NCI-H146 (cell line): ENCODE data around the gene ZMYM4.
"Not testable (repeated sequence)": the region's sequence is repeated elsewhere in the genome, so short reads cannot be mapped to it uniquely, and the experiment has no call there.

Experiments used
- DNase-seq: peaks from one replicate; lab custom pipeline; 2025; lab: John Stamatoyannopoulos, UW

ZMYM4 gene

DNA sequence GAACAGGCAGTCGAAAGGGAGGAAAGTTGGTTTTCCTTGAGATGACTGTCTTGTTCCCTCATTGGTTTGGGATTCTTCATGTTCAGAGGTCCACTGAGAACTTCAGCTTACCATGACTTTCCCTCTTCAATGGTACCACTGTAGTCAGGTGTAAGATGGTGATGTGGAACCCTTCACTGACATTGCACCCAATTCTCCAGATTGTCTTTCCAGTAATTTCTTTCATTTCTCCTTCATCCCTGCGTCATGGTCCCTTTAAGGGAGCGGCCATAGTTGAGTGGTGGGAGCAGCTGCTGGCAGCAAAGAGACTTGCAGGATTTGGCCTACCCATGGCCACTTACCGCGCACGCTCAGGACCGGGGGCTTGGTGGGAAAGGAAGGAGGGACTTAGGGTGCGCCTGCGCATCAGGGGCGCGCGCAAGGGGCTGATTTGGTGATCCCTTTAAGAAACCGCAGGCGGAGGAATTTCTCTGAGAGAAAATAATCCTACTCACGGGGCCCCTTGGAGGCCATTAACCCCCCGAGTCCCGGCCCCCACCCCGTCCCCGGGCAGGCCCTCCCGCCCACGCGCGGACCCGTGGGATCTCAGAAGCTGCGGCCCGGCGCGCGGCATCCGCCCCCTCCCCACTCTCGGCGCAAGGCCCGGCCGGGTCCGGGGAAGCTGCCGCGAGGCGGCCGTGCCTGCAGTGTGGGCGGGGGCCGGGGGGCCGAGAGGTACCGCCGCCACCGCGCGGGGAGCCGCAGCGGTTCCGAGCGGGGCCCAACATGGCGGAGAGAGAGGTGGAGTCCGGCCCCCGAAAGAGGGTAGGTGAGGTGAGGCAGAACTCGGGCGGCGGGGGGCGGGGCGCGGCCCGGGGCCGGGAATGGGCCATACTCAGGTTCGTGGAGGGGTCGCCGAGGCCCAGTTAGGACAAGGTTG is at the start of gene ZMYM4:
Gene ZMYM4 (plus strand): TSS at position 428 of the 919 bp plus-strand sequence. CDS start 338 bp downstream, at position 766.
- peak; percentile 95 for DNase-seq

DNA sequence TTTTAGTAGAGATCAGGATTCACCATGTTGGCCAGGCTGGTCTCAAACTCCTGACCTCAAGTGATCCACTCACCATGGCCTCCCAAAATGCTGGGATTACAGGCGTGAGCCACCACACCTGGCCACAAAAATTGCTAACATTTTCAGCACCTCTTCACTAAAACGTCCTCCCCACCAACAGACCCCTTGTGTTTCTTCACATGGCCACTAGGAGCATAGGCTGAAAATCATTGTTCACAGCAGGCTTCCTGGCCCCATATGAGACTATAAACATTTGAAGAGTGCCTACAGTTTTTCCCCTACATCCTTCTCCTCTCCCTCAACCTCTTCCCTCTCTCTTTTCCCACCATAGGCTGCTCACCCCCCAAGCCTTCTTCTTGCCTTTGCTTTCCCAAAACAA is 47.5 kb upstream of the ZMYM4 start:
- peak; percentile 2 for DNase-seq

DNA sequence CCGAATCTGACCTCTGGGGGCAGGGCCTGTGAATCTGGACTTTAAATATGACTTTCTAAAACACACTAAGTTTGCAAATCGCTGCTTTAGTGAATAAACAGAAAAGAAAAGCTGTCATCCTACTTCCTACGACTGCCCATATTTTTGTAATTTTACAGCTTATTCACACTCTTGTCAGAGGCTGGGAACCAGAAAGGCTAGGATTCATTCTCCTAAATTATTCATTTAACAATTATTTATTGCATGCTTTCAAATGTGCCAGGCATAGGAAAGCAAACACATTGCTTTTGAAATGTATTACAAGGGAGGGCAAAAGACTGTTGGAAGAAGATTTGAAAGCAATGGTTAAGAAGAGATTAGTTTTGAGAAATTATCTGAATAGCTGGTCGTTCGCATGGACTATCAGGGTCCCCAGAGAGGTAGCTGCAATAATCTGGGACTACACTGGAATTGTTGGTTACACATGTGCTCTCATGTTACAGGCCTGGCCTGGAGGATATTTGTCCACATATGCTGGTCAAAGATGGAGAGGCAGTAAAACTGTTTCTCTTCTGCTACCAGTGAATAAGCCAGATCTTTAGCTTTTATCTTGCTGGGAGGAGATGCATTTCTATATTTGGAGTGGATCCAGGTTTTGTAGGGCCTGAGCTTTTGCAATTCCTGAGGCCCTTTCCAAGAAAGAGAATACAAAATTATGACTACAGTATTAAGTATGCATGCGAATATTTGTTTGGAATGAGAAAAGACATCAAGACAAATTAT is 46.0 kb upstream of the ZMYM4 start:
- DNase-seq = no peak

DNA sequence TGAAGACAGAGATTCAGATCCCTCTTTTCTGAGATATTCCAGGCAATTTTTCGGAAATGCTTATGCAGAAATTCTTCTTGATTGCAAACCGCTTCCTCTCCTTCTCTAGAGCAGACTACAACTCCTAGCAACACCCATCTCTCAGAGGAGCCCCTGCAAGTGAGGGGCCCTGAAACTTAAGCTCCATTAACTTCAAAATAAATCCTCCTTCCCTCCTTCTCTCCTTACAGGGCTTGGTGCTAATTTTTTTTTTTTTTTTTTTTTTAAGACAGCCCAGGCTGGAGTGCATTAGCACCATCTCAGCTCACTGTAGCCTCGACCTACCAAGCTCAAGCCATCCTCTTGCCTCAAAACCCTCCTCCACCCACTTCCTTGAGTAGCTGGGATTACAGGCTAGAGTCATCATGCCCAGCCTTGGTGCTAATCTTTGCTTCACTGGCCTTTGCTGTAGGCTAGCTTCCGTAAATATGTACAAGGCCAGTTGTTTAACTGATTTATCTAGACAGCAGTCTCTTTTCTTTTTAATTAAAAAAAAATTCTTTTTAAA is 45.4 kb upstream of the ZMYM4 start:
- DNase-seq = no peak

DNA sequence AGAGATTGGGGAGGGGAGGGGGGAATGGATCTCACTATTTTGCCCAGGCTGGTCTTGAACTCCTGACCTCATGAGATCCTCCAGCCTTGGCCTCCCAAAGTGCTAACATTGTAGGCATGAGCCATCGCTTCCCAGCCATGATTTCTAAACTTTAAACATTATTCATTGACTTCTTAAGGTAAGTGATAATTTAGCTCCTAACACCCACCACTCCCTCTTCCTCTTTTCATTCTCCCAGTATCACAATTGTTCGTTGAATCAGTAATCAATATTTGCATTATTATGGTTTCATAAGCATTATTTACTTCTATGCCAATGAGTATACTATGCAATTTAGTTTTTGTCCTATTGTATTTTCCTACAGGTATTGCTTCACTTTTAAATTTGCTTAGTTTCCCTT is 42.0 kb upstream of the ZMYM4 start:
- no peak for DNase-seq

DNA sequence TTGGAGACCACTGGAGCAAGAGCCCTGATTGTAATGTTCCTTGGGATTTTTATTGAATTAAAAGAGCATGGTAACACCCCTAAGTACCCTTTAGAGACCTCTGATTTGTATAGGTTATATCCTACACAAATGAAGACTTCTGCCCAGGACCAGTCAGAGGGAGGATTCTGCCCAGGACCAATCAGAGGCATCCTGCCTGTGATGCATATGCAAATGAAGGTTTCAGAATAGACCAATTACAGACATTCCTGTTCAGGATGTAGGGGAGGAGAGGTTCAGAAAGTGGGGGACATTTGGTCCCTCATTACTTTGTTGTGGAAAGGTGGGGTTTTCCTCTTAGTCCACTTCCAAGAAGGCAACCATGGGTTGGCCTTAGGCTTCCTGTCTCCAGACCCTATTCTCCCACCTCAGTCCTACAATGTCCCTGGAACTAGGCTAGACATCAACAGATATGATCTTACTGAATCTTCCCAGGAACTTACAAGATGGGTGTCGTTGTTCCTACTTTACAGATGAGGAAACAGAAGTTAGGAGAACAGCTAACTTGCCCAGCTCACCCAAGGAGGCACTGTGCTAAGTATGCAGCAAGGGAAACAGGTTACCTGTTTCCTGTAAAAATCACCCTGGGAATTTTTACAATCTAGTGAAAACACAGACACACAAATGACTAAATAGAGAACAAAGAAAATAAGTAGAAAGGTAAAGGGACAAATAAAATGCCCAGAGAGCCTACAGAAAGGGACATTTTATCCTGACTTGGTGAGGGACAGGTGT is 38.7 kb upstream of the ZMYM4 start:
- no peak for DNase-seq

DNA sequence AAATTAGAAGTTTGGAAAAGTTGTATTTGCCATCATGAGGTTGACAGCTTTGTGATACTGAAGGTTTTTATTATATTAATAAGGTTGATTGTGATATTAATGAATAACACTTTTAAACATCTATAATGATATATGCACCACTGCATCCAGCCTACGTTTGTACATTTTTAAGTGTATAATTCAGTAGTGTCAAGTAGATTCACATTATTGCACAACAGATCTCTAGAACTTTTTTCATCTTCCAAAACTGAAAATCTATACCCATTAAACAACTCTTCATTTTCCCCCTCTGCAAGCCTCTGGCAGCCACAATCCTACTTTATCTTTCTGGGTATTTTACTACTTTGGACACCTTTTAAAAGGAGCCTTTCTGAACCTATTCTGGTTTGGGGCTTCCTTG is 37.2 kb upstream of the ZMYM4 start:
- no peak for DNase-seq

DNA sequence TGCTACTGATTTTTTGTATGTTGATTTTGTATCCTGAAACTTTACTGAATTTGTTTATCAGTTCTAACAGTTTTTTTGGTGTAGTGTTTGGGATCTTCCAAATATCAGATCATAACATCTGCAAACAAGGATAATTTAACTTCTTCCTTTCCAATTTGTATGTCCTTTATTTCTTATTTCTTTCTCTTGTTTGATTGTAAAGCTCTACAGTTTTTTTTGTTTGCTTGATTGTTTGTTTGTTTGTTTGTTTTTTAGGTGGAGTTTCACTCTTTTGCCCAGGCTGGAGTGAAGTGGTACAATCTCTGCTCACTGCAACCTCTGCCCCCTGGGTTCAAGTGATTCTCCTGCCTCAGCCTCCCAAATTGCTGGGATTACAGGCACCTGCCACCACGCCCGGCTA is 31.7 kb upstream of the ZMYM4 start:
- DNase-seq = not testable (repeated sequence)

DNA sequence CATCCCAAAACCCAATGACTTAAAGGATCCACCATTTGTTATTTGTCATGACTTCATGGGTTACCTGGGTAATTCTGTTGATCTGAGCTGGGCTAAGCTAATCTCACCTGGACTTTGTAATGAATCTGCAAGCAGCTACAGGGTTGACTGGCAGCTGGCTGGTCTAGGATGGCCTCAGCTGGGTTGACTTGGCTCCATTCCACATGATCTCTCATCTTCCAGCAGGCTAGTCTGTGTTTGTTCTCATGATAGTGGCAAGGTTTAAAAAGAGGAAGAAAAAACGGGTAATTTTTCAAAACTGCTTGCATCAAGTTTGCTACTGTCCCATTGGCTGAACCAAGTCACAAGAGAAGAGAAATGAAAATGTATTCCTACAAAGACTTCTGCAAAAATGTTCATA is 24.8 kb upstream of the ZMYM4 start:
- peak; percentile 23 for DNase-seq

DNA sequence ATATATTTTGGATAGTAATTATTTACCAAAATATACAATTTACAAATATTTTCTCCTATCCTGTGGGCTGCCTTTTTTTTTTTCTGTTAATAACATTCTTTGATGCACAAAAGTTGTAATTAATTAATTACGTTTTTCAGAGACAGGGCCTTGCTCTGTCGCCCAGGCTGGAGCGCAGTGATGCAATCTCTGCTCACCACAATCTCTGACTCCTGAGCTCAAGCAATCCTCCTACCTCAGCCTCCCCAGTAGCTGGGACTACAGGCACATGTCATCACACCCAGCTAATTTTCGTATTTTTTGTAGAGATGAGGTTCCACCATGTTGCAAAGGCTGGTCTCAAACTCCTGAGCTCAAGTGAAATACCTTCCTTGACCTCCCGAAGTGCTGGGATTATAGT is 21.3 kb upstream of the ZMYM4 start:
- DNase-seq = no peak

DNA sequence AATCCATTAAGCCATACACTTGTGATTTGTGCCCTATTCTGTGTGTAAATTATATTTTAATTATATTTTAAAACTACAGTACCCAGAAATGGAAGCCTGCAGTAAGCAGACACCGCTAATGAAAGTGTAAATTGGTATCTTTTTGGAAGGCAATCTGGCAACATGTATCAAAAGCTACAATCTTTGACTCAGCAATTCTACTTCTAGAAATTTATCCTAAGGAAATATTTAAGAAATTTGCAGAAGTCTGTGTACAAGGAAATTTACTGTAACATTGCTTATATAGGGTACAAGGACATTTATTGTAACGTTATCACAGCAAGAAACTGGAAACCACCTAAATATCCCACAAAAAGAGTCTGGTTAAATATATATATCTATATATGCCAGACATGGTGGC is 14.6 kb upstream of the ZMYM4 start:
- no peak for DNase-seq

DNA sequence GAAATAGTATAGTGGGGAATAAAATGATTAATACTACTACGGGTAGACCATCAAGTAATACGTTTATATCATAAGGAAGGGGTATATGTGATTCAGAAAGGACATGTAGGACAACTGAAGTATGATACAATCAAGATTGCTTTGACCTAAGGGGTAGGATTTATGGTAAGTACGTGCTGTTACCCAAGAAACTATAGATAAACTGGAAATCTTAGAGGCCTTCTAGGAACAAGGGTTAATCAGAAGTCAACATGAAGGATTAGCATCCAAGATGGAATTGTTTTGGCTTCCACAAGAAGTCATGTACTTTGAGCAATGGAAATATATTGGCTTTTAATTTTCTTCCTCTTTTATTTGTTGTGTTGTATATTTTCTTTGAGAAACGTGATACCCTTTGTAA is 13.2 kb upstream of the ZMYM4 start:
- no peak for DNase-seq

DNA sequence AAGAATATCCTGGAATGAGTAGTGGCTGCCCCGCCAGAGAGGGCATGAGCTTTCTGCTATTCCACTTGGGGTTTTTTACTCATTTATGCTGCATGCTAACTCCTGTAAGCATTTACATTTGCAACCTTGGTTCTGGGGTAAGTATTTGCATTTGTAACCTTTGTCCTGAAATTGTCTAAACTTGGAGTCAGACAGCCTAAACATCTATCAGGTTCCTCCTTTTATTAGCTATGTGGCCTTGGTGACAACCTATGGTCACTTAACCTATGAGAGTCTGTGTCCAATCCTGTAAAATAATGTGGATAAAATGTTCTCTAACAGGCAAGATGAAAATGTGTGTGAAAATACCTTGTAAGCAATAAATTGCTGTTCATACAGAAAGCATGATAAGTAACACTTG is 8.9 kb upstream of the ZMYM4 start:
- DNase-seq = no peak

DNA sequence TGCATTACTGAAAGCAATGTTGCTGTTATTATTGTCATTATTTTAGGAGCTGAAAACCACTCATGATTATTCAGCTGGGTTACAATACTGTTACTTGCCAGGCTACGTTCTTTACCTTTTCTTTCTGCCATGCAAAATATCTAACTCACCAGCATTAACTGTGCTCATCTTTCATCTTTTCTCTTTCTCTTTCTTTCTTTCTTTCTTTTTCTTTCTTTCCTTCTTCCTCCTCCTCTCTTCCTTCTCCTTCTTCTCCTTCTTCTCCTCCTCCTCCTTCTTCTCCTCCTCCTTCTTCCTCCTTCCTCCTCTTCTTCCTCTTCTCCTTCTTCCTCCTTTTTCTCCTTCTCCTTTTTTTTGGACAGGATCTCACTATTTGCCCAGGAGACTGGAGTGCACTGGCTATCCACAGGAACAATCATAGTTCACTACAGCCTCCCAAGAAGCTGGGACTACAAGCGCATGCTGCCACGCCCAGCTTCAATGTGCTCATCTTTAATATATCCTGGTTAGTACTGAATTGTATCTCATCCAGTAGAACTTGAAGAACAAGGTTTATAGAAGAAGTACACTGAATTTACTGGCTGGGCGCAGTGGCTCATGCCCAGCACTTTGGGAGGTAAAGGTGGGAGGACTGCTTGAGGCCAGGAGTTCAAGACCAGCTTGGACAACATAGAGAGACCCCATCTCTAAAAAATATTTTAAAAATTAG is 6.9 kb upstream of the ZMYM4 start:
- no peak for DNase-seq

DNA sequence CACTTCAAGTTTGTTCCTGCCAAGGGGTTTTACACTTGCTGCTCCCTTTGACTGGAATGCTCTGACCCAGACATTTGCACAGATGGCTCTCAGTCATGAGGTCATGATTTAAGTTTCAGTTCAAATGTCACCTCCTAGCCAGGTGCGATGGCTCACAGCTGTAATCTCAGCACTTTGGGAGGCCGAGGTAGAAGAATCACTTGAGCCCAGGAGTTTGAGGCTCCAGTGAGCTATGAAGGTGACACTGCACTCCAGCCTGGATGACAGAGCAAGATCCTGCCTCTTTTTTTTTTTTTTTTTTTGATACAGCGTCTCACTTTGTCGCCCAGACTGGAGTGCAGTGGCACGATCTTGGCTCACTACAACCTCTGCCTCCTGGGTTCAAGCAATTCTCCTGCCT is 4.5 kb upstream of the ZMYM4 start:
- no peak for DNase-seq

DNA sequence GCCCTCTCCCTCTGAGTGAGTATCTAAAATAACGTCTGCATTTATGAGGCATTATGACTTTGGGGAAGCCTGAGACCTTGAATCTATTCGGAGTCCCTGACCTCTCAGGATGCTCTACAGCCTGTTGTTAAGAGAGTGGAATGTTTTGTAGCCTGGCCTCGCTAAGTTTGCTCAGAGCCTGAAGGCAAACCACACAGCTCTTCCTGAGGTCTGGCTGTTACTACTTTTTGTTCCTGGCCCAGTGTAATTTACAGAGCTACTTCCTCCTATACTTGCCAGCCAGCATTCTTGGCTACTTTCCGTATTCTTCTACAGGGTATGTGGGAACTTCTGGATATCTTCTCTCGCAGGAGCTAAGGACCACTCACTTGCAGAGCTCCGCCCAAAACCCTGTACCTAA is 3.6 kb upstream of the ZMYM4 start:
- DNase-seq = no peak

DNA sequence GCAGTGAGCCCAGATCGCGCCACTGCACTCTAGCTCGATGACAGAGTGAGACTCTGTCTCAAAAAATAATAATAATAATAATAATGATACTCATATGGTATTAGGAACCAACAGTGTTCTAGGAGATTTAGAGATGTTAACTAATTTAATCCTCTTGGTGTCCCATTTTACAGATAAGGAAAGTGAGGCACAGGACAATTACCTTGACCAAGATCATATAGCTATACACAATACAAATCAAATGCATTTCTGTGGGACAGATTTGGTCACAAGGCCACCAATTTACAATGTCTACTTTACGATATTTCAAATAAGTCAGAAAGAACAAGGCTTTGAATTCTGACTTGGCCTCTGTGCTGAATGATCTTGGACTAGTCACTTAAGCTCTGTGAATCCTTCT is 2.2 kb upstream of the ZMYM4 start:
- no peak for DNase-seq

DNA sequence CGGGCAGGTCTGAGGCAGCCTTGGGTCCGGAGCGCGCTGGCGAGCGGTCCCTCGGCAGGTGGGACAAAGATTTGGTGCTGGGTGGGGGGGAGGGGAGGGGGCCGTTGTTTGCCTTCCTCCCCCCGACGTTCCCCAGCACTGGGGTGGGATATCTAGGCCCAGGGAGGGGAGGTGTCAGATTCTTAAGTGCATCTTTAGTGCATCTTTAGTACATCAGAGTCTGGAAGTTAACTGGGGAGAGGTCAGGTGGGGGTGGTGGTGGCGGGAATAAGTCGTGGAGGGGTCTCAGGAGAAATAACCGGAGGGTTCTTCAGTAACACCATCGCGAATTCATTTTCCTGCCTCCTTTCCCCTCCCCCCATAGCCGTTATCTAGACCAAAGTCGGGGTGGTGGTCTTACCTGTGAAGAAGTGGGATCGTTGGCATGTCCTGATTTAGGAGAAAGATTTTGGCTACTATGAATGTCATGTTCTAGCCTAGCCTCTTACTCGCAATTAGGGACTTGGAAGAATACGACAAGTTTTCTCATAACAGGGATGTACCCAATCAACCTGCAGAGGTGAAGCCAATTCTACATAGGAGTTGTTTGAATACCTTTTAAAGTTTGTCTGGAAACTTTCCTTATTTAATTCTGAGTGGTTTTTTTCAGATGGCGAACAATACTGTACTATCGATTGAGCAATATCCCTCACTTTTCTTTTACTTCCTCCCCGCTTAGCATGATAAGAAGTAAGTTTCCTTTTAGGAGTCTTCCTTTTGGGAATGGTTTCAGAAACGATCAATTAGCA is 886 bp downstream of the ZMYM4 start:
- no peak for DNase-seq

DNA sequence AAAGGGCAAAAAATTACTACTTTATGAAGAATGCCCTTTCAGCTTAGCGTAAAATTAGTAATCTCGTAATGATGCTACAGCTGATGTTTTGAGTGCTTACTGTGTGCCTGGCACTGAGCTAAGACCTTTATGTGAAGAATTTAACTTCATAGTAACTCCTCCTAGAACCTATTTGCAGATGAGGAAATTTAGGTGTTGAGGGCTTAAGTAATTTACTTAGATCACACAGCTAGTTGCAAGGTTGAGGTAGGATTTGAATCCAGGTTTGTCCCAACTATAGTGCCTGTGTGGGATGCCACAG is 1.4 kb downstream of the ZMYM4 start:
- DNase-seq = no peak

DNA sequence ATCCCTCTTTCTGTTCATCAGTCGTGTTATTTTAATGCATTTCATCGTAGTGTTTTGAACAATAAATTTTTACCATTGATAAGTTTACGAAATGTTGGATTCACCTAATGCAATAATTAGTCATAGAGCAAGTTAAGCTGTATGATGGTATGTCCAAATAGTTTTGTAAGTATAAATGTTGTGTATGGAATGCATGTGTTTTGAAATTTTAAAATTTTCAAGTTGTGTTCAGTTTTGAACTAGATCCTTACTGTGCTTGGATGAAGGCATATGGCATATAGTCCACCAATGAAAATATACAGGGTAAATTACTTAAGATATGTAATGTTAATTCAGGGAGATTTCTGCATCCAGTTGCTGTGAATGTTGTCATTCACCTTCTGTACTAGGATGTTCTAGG is 2.3 kb downstream of the ZMYM4 start:
- DNase-seq = no peak

DNA sequence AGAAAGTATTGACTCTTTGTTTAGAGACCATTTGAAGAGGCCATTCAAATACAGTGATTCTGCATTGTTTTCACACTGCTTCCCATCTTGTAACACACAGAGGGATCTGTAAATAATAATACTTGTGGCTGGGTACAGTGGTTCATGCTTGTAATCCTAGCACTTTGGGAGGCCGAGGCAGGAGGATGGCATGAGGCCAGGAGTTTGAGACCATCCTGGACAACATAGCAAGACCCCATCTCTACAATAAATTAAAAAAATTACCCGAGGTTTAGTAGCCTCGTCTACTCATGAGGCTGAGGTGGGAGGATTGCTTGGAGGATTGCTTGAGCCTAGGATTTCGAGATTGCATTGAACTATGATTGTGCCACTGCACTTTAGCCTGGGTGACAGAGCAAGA is 5.7 kb downstream of the ZMYM4 start:
- DNase-seq = no peak
